HepG2 (cell line): ENCODE results near the gene C5orf52. TPM values are rescaled to one million over a fixed set of nuclear protein-coding genes. Genes with fewer than 3 reads are reported as not detected.

ENCODE experiments used
- ATAC-seq: fragments of 200-7000 bp; cut with Tn5 transposase; 3 replicates; pipeline ENCODE4 v1.9.1; 2020; ENCODE audit warnings: mild to moderate bottlenecking, moderate library complexity
- BruUV-seq: library from RNA; stranded (reverse); fragments of 400-500 nt; replicated peaks from 2 replicates; lab custom pipeline; 2021; lab: Mats Ljungman, UMichigan
- CTCF ChIA-PET: fragments of 300-600 bp; formaldehyde crosslinking; extraction: SDS; loops from one replicate; lab custom pipeline; 2021; ENCODE audit warnings: low total read pairs, inconsistent platforms, low intra/inter-chr PET ratio; lab: Yijun Ruan, JAX
- POLR2A ChIA-PET: fragments of 350-600 bp; sonication (Branson Sonifier 250); formaldehyde crosslinking; loops from one replicate; lab custom pipeline; 2020; ENCODE audit warnings: antibody characterized with exemption, inconsistent platforms; lab: Yijun Ruan, JAX
- DNase-seq: peaks from one replicate; pipeline ENCODE4 v3.0.0-alpha.2; 2015; ENCODE audit warnings: low spot score
- FAIRE-seq: peaks from 3 replicates; lab custom pipeline; 2011; peaks lifted over from hg19 to GRCh38; lab: Jason Lieb, UNC
- H2AFZ ChIP-seq: one replicate; pipeline ENCODE4 v1.6.1; 2011; ENCODE audit warnings: low read length, inconsistent platforms
- H3K27ac ChIP-seq: fragments of 300-600 bp; 3 replicates; pipeline ENCODE4 v1.8.0; 2011; ENCODE audit warnings: mixed run types, mild to moderate bottlenecking, mixed read lengths, low read length, inconsistent platforms; ENCODE audit not compliant: insufficient read depth; ENCODE audit errors: extremely low read length
- H3K27me3 ChIP-seq, 2 experiments: fragments of 200-600 bp in 1 of 2; 2 replicates in 1 of 2; 3 replicates in 1 of 2; pipeline versions ENCODE4 v1.6.0 to v1.8.0; 2011; ENCODE audit warnings: low read length in 2 of 2, mild to moderate bottlenecking in 2 of 2, moderate library complexity in 2 of 2, inconsistent platforms in 1 of 2; ENCODE audit not compliant: insufficient read depth in 2 of 2, control insufficient read depth in 1 of 2
- H3K36me3 ChIP-seq, 2 experiments: fragments of 200-600 bp in 1 of 2; replicated peaks in 1 of 2; 2 replicates in 1 of 2; 3 replicates in 1 of 2; pipeline versions ENCODE4 v1.5.1 to v1.8.0; 2011; ENCODE audit warnings: low read length in 2 of 2, inconsistent platforms in 1 of 2; ENCODE audit not compliant: insufficient read depth in 2 of 2, control insufficient read depth in 1 of 2
- H3K4me1 ChIP-seq: 2 replicates; pipeline ENCODE4 v1.5.1; 2012; ENCODE audit warnings: low read length, inconsistent platforms; ENCODE audit not compliant: insufficient read depth
- H3K4me2 ChIP-seq: 2 replicates; pipeline ENCODE4 v1.6.0; 2011; ENCODE audit warnings: low read depth, low read length, inconsistent platforms
- H3K4me3 ChIP-seq, 3 experiments: fragments of 200-600 bp in 1 of 3; sonication (generic), shearing (Covaris generic) in 1 of 3; replicated peaks in 1 of 3; 2 replicates each; pipeline ENCODE4 v1.5.1; 2011 to 2016; ENCODE audit warnings: low read length in 3 of 3, inconsistent platforms in 2 of 3, low read depth in 2 of 3, mild to moderate bottlenecking in 2 of 3, control low read depth in 1 of 3, mixed read lengths in 1 of 3; ENCODE audit not compliant: insufficient read depth in 1 of 3
- H3K79me2 ChIP-seq: one replicate; pipeline ENCODE4 v1.6.1; 2011; ENCODE audit warnings: low read length, inconsistent platforms; ENCODE audit not compliant: insufficient read depth
- H3K9ac ChIP-seq: 2 replicates; pipeline ENCODE4 v1.6.0; 2011; ENCODE audit warnings: mild to moderate bottlenecking, low read depth, low read length, inconsistent platforms; ENCODE audit not compliant: insufficient read depth
- H3K9me3 ChIP-seq: 2 replicates; pipeline ENCODE4 v1.5.1; 2012; ENCODE audit warnings: mild to moderate bottlenecking, low read length
- H4K20me1 ChIP-seq: 2 replicates; pipeline ENCODE4 v1.6.0; 2011; ENCODE audit warnings: inconsistent platforms, mild to moderate bottlenecking, low read length, moderate library complexity; ENCODE audit not compliant: insufficient read depth
- CSRNP1 ChIP-seq: sonication (generic); formaldehyde crosslinking; IDR thresholded peaks from 2 replicates; pipeline ENCODE4 v1.8.1; 2023; ENCODE audit warnings: mild to moderate bottlenecking, missing genetic modification reagents
- DDIT3 ChIP-seq: sonication (generic); formaldehyde crosslinking; IDR thresholded peaks from 2 replicates; pipeline ENCODE4 v1.4.0; 2020; ENCODE audit warnings: mild to moderate bottlenecking, missing genetic modification reagents
- DZIP1 ChIP-seq: sonication (generic); formaldehyde crosslinking; IDR thresholded peaks from 2 replicates; pipeline ENCODE4 v1.5.0; 2020; ENCODE audit warnings: mild to moderate bottlenecking, missing genetic modification reagents
- FOXC1 ChIP-seq: sonication (generic); formaldehyde crosslinking; IDR thresholded peaks from 2 replicates; pipeline ENCODE4 v1.8.0; 2022; ENCODE audit warnings: mild to moderate bottlenecking, missing genetic modification reagents, borderline replicate concordance
- HNRNPH1 ChIP-seq: fragments of 200-400 bp; formaldehyde crosslinking; optimal IDR thresholded peaks from 2 replicates; pipeline ENCODE3; 2017; ENCODE audit warnings: mild to moderate bottlenecking, low read depth, low read length
- IKZF5 ChIP-seq: IDR thresholded peaks from 2 replicates; pipeline ENCODE4 v1.6.1; 2018; ENCODE audit warnings: missing genetic modification reagents, mild to moderate bottlenecking, missing compliant biosample characterization
- MXI1 ChIP-seq: IDR thresholded peaks from 3 replicates; pipeline ENCODE4 v1.6.1; 2012; ENCODE audit warnings: low read depth, low read length, inconsistent platforms, borderline replicate concordance
- SOX6 ChIP-seq, 2 experiments: fragments of 450-650 bp in 1 of 2; sonication (generic) in 1 of 2; formaldehyde crosslinking in 1 of 2; IDR thresholded peaks; 2 replicates each; pipeline versions ENCODE4 v1.4.0 to v1.6.1; 2017 to 2020; ENCODE audit warnings: antibody characterized with exemption in 1 of 2, mild to moderate bottlenecking in 1 of 2, missing genetic modification reagents in 1 of 2
- SRY ChIP-seq: sonication (generic); formaldehyde crosslinking; IDR thresholded peaks from 2 replicates; pipeline ENCODE4 v1.8.0; 2022; ENCODE audit warnings: mild to moderate bottlenecking, missing genetic modification reagents
- UBTF ChIP-seq: sonication (generic); formaldehyde crosslinking; IDR thresholded peaks from 2 replicates; pipeline ENCODE4 v1.4.0; 2020; ENCODE audit warnings: mild to moderate bottlenecking, missing genetic modification reagents
- YEATS4 ChIP-seq: sonication (generic); formaldehyde crosslinking; IDR thresholded peaks from 2 replicates; pipeline ENCODE4 v1.4.0; 2020; ENCODE audit warnings: missing genetic modification reagents, borderline replicate concordance
- ZNF253 ChIP-seq: sonication (generic); formaldehyde crosslinking; IDR thresholded peaks from 2 replicates; pipeline ENCODE4 v1.8.0; 2022; ENCODE audit warnings: mild to moderate bottlenecking, missing genetic modification reagents, borderline replicate concordance
- WGBS: methylation state at CpG from one replicate; pipeline ENCODE4 v1.1.6; 2017; ENCODE audit warnings: low lambda C conversion rate; 5-methylcytosine and 5-hydroxymethylcytosine counted together
- in situ Hi-C: cut with HindIII; loops from 2 replicates; pipeline ENCODE4 v1.10.0; 2017; ENCODE audit warnings: low pct_unique_long_range_greater_than_20kb; ENCODE audit not compliant: extremely low pct_ligation_motif_present
- intact Hi-C: fragments of 100-400 bp; cut with micrococcal nuclease; formaldehyde crosslinking; loops from one replicate; pipeline ENCODE4 v1.10.0; 2022; ENCODE audit not compliant: unreplicated experiment
- polyA plus RNA-seq, 8 experiments: library from polyadenylated mRNA; depleted of rRNA in 3 of 8; stranded (reverse) in 7 of 8; unstranded in 1 of 8; fragments of >200 nt; fragmentation: Illumina TruSeq in 4 of 8; extraction: Trizol in 4 of 8; gene quantifications; 2 replicates each; pipeline versions ENCODE4 v1.2.1 to v1.2.3, GENCODE V29; 2011 to 2016; ENCODE audit warnings: low read depth in 4 of 8, missing spikeins in 1 of 8, mixed read lengths in 1 of 8; ENCODE audit not compliant: insufficient read depth in 1 of 8
- total RNA-seq, 5 experiments: library from RNA; depleted of rRNA; stranded (reverse); fragments of >200 nt; fragmentation: Illumina TruSeq; extraction: Trizol; gene quantifications; 2 replicates each; pipeline ENCODE4 v1.2.3, GENCODE V29; 2016; ENCODE audit warnings: low read depth in 1 of 5

Gene C5orf52
- total and polyA plus RNA-seq, 2 of the 13 experiments (the other 11 are each of a cell fraction or from before 2014, with no cell fraction given), result not detected

- no peak for TF ChIP-seq CSRNP1
- TF ChIP-seq DDIT3, result no peak
These were observed 18.8 kb downstream of the C5orf52 start (continued) for GRCh38 chr5:157689942-157690689.

- ChIA-PET CTCF (no interaction called here), POLR2A (no interaction called here)
- intact Hi-C loops (no loop called here), in situ Hi-C loops (no loop called here)
- ATAC-seq, result no peak
- Histone ChIP-seq H3K36me3 (no peaks in the 10 kb centered on the region), H3K4me3 (no peak overlapping the region), H2AFZ (no peak overlapping the region), H3K27me3 (no peaks in the 10 kb centered on the region), H4K20me1 (no peaks in the 10 kb centered on the region), H3K4me2 (no peak overlapping the region), H3K9me3 (no peaks in the 10 kb centered on the region), H3K4me1 (peaks cover 24% of the 10 kb centered on the region), H3K27ac (no peak overlapping the region), H3K79me2 (no peaks in the 10 kb centered on the region), H3K9ac (no peak overlapping the region)
- no peak for DNase-seq
- no TSS peak for BruUV-seq
- FAIRE-seq, result no peak
- WGBS, result 85% methylated on average over 30 of the region's 53 CpGs
- TF ChIP-seq SRY (no peak), SOX6 (IDR thresholded peaks at IDR 0.05) (no peak), SOX6 (CRISPR knock-in tag; IDR thresholded peaks at IDR 0.05) (no peak), ZNF253 (CRISPR knock-in tag) (no peak), UBTF (no peak), FOXC1 (CRISPR knock-in tag) (no peak), HNRNPH1 (no peak), DZIP1 (CRISPR knock-in tag) (no peak), MXI1 (no peak), YEATS4 (CRISPR knock-in tag) (no peak), IKZF5 (CRISPR knock-in tag) (no peak)
These were observed 19.5 kb downstream of the C5orf52 start for GRCh38 chr5:157690690-157691433.
